SK-N-SH treated with all-trans-retinoic acid at 6 μM for 48 hours (cell line): ENCODE measurements around the gene PLXNA4.

Experiments
- ATAC-seq: fragments of 200-7000 bp; cut with Tn5 transposase; 3 replicates; pipeline ENCODE4 v1.9.1; 2020; ENCODE audit warnings: mild to moderate bottlenecking, moderate library complexity
- ARNTL ChIP-seq: fragments of 450-650 bp; formaldehyde crosslinking; IDR thresholded peaks from 2 replicates; pipeline ENCODE4 v1.5.0; 2020; ENCODE audit warnings: low read depth, mild to moderate bottlenecking, moderate library complexity, borderline replicate concordance
- BACH2 ChIP-seq: fragments of 250-450 bp; sonication (Bioruptor Pico); IDR thresholded peaks from 2 replicates; pipeline ENCODE4 v1.9.0; 2021; ENCODE audit warnings: mild to moderate bottlenecking, borderline replicate concordance
- CREB5 ChIP-seq: fragments of 250-450 bp; sonication (Bioruptor Pico); IDR thresholded peaks from 2 replicates; pipeline ENCODE4 v1.5.1; 2020; ENCODE audit warnings: low read depth, mild to moderate bottlenecking, moderate library complexity
- CSDC2 ChIP-seq: fragments of 250-450 bp; sonication (Bioruptor Pico); IDR thresholded peaks from 2 replicates; pipeline ENCODE4 v1.5.0; 2020; ENCODE audit warnings: mild to moderate bottlenecking, moderate library complexity
- CSRNP3 ChIP-seq: fragments of 250-450 bp; sonication (Bioruptor Pico); IDR thresholded peaks from 2 replicates; pipeline ENCODE4 v1.5.1; 2021; ENCODE audit warnings: mild to moderate bottlenecking, moderate library complexity
- ESRRG ChIP-seq: fragments of 250-450 bp; sonication (Bioruptor Pico); IDR thresholded peaks from 2 replicates; pipeline ENCODE4 v1.6.1; 2021; ENCODE audit warnings: mild to moderate bottlenecking
- GLIS3 ChIP-seq: fragments of 250-450 bp; sonication (Bioruptor Pico); IDR thresholded peaks from 2 replicates; pipeline ENCODE4 v1.5.0; 2020; ENCODE audit warnings: mild to moderate bottlenecking, moderate library complexity
- OSR1 ChIP-seq: fragments of 250-450 bp; sonication (Bioruptor Pico); IDR thresholded peaks from 2 replicates; pipeline ENCODE4 v1.8.0; 2022; ENCODE audit warnings: moderate library complexity, mild to moderate bottlenecking, inconsistent platforms
- PATZ1 ChIP-seq: fragments of 250-450 bp; sonication (Bioruptor Pico); IDR thresholded peaks from 2 replicates; pipeline ENCODE4 v1.8.0; 2020; ENCODE audit warnings: mild to moderate bottlenecking, moderate library complexity, borderline replicate concordance
- POU6F1 ChIP-seq: fragments of 250-450 bp; sonication (Bioruptor Pico); IDR thresholded peaks from 2 replicates; pipeline ENCODE4 v1.8.0; 2021; ENCODE audit warnings: low read depth, mild to moderate bottlenecking, moderate library complexity, borderline replicate concordance
- PPARA ChIP-seq: fragments of 250-450 bp; sonication (Bioruptor Pico); IDR thresholded peaks from 2 replicates; pipeline ENCODE4 v1.5.0; 2020; ENCODE audit warnings: mild to moderate bottlenecking, borderline replicate concordance
- RARB ChIP-seq: fragments of 250-450 bp; sonication (Bioruptor Pico); IDR thresholded peaks from 2 replicates; pipeline ENCODE4 v1.8.0; 2021; ENCODE audit warnings: mild to moderate bottlenecking, moderate library complexity
- SNAI2 ChIP-seq: fragments of 250-450 bp; sonication (Bioruptor Pico); IDR thresholded peaks from 2 replicates; pipeline ENCODE4 v1.5.0; 2020; ENCODE audit warnings: mild to moderate bottlenecking, moderate library complexity
- TCF4 ChIP-seq: fragments of 250-450 bp; sonication (Bioruptor Pico); IDR thresholded peaks from 2 replicates; pipeline ENCODE4 v1.8.0; 2021; ENCODE audit warnings: mild to moderate bottlenecking, moderate library complexity, borderline replicate concordance
- TOX ChIP-seq: fragments of 250-450 bp; sonication (Bioruptor Pico); IDR thresholded peaks from 2 replicates; pipeline ENCODE4 v1.8.0; 2021; ENCODE audit warnings: mild to moderate bottlenecking, moderate library complexity, borderline replicate concordance
- TSHZ2 ChIP-seq: fragments of 250-450 bp; sonication (Bioruptor Pico); IDR thresholded peaks from 2 replicates; pipeline ENCODE4 v1.5.0; 2020; ENCODE audit warnings: mild to moderate bottlenecking, moderate library complexity
- ZC3H10 ChIP-seq: fragments of 250-450 bp; sonication (Bioruptor Pico); IDR thresholded peaks from 2 replicates; pipeline ENCODE4 v1.5.1; 2021; ENCODE audit warnings: mild to moderate bottlenecking, moderate library complexity
- ZFP3 ChIP-seq: fragments of 250-450 bp; sonication (Bioruptor Pico); IDR thresholded peaks from 2 replicates; pipeline ENCODE4 v1.5.0; 2020; ENCODE audit warnings: mild to moderate bottlenecking, moderate library complexity
- ZFP30 ChIP-seq: fragments of 450-650 bp; formaldehyde crosslinking; IDR thresholded peaks from 2 replicates; pipeline ENCODE4 v1.5.0; 2022; ENCODE audit warnings: mild to moderate bottlenecking, moderate library complexity
- ZNF565 ChIP-seq: fragments of 450-650 bp; formaldehyde crosslinking; conservative IDR thresholded peaks from 2 replicates; pipeline ENCODE4 v1.5.0; 2020; ENCODE audit warnings: low read depth, mild to moderate bottlenecking, moderate library complexity
- ZNF70 ChIP-seq: fragments of 450-650 bp; formaldehyde crosslinking; IDR thresholded peaks from 2 replicates; pipeline ENCODE4 v1.5.0; 2020; ENCODE audit warnings: mild to moderate bottlenecking, moderate library complexity
- ZNF8 ChIP-seq: fragments of 450-650 bp; formaldehyde crosslinking; IDR thresholded peaks from 2 replicates; pipeline ENCODE4 v1.5.0; 2020; ENCODE audit warnings: mild to moderate bottlenecking, moderate library complexity

PLXNA4 gene

GRCh38 chr7:132242192-132242812 is 334.0 kb downstream of the PLXNA4 start:
- no peak for ATAC-seq
- no peak for TF ChIP-seq CREB5 (CRISPR knock-in tag)
- TF ChIP-seq RARB (CRISPR knock-in tag), result no peak
- TF ChIP-seq TSHZ2 (CRISPR knock-in tag), result no peak
- no peak for TF ChIP-seq CSDC2 (CRISPR knock-in tag)
- TF ChIP-seq CSRNP3, result no peak
- no peak for TF ChIP-seq BACH2
- TF ChIP-seq OSR1 (CRISPR knock-in tag), result no peak
- TF ChIP-seq TOX (CRISPR knock-in tag), result no peak
- no peak for TF ChIP-seq ZFP3 (CRISPR knock-in tag)

- TF ChIP-seq TOX (CRISPR knock-in tag), result no peak
- no peak for TF ChIP-seq ESRRG (CRISPR knock-in tag)
- no peak for TF ChIP-seq OSR1 (CRISPR knock-in tag)
- no peak for TF ChIP-seq ZNF70 (CRISPR knock-in tag)
- no peak for TF ChIP-seq SNAI2 (CRISPR knock-in tag)
- TF ChIP-seq ZFP30 (CRISPR knock-in tag), result no peak
- TF ChIP-seq POU6F1 (CRISPR knock-in tag), result no peak
- no peak for TF ChIP-seq ARNTL
- TF ChIP-seq CSDC2 (CRISPR knock-in tag), result no peak
- TF ChIP-seq TCF4, result no peak
- TF ChIP-seq BACH2, result no peak
- no peak for TF ChIP-seq GLIS3 (CRISPR knock-in tag)
- TF ChIP-seq RARB (CRISPR knock-in tag), result no peak
- no peak for TF ChIP-seq PATZ1 (CRISPR knock-in tag)
- TF ChIP-seq TSHZ2 (CRISPR knock-in tag), result no peak
- no peak for TF ChIP-seq ZNF565
- no peak for TF ChIP-seq ZFP3 (CRISPR knock-in tag)
- no peak for TF ChIP-seq ZNF8 (CRISPR knock-in tag)
- TF ChIP-seq PPARA, result no peak
- no peak for TF ChIP-seq ZC3H10 (CRISPR knock-in tag)
- no peak for ATAC-seq
Measured at GRCh38 chr7:132240821-132241422, 335.3 kb downstream of the PLXNA4 start.
